Panc1 (cell line): ENCODE measurements around the gene GTSF1L. TPM values are rescaled to one million over a fixed set of nuclear protein-coding genes. Genes with fewer than 3 reads are reported as not detected.
"Not testable (repeated sequence)": the region's sequence is repeated elsewhere in the genome, so short reads cannot be mapped to it uniquely, and the experiment has no call there.

Experiments
- ATAC-seq: fragments of 200-7000 bp; cut with Tn5 transposase; 2 replicates; pipeline ENCODE4 v1.9.1; 2020; ENCODE audit warnings: mild to moderate bottlenecking, moderate library complexity
- BruUV-seq: library from RNA; stranded (reverse); fragments of 400-500 nt; replicated peaks from 2 replicates; lab custom pipeline; 2021; lab: Mats Ljungman, UMichigan
- CTCF ChIA-PET: fragments of 300-600 bp; sonication (Branson Sonifier 250); formaldehyde crosslinking; loops from one replicate; lab custom pipeline; 2022; ENCODE audit warnings: antibody characterized with exemption; lab: Charles Lee
- POLR2A ChIA-PET: fragments of 300-600 bp; sonication (Branson Sonifier 250); formaldehyde crosslinking; loops from one replicate; lab custom pipeline; 2022; ENCODE audit warnings: antibody characterized with exemption; lab: Charles Lee
- DNase-seq: peaks from one replicate; pipeline ENCODE4 v3.0.0-alpha.2; 2010; ENCODE audit warnings: low read depth, low spot score
- H3K27ac ChIP-seq: 2 replicates; pipeline ENCODE4 v1.5.1; 2011; ENCODE audit warnings: mild to moderate bottlenecking, low read length, inconsistent platforms
- H3K27me3 ChIP-seq: fragments of 200-500 bp; sonication (Bioruptor generic); 2 replicates; pipeline ENCODE4 v1.6.0; 2014; ENCODE audit warnings: low read length, inconsistent platforms; ENCODE audit not compliant: control insufficient read depth, insufficient read depth
- H3K36me3 ChIP-seq: fragments of 200-500 bp; sonication (Bioruptor generic); 2 replicates; pipeline ENCODE4 v1.5.1; 2014; ENCODE audit warnings: inconsistent platforms, mild to moderate bottlenecking, low read length, moderate library complexity; ENCODE audit not compliant: control insufficient read depth, insufficient read depth
- H3K4me1 ChIP-seq: 2 replicates; pipeline ENCODE4 v1.5.1; 2011; ENCODE audit warnings: inconsistent platforms, mild to moderate bottlenecking, low read length, moderate library complexity; ENCODE audit not compliant: control insufficient read depth, insufficient read depth
- H3K4me3 ChIP-seq, 2 experiments: 2 replicates each; pipeline ENCODE4 v1.5.1; 2011 to 2012; ENCODE audit warnings: low read depth in 2 of 2, low read length in 2 of 2, mild to moderate bottlenecking in 2 of 2, inconsistent platforms in 1 of 2, moderate library complexity in 1 of 2
- H3K9me3 ChIP-seq: fragments of 200-500 bp; sonication (Bioruptor generic); 2 replicates; pipeline ENCODE4 v1.5.1; 2014; ENCODE audit warnings: low read depth, mild to moderate bottlenecking, inconsistent platforms, low read length, moderate library complexity; ENCODE audit not compliant: control insufficient read depth, insufficient read depth
- CTCF ChIP-seq: fragments of 450-650 bp; IDR thresholded peaks from 2 replicates; pipeline ENCODE4 v1.5.1; 2017; ENCODE audit warnings: mild to moderate bottlenecking
- POLR2AphosphoS5 ChIP-seq: IDR thresholded peaks from 2 replicates; pipeline ENCODE4 v1.6.1; 2012; ENCODE audit warnings: mild to moderate bottlenecking, low read depth, low read length, moderate library complexity
- REST ChIP-seq, 2 experiments: IDR thresholded peaks; 2 replicates each; pipeline ENCODE4 v1.6.1; 2011 to 2012; ENCODE audit warnings: low read depth in 2 of 2, control low read depth in 1 of 2, low read length in 1 of 2, mild to moderate bottlenecking in 1 of 2, moderate library complexity in 1 of 2; ENCODE audit not compliant: insufficient read depth in 1 of 2
- SIN3A ChIP-seq: IDR thresholded peaks from 2 replicates; pipeline ENCODE4 v1.6.1; 2012; ENCODE audit warnings: low read depth, mild to moderate bottlenecking, low read length, moderate library complexity, borderline replicate concordance; ENCODE audit not compliant: insufficient read depth
- TCF7L2 ChIP-seq: IDR thresholded peaks from 2 replicates; pipeline ENCODE4 v1.6.1; 2011; ENCODE audit warnings: mild to moderate bottlenecking, low read depth, low read length, inconsistent platforms
- in situ Hi-C: cut with HindIII; loops from 2 replicates; pipeline ENCODE4 v1.10.0; 2016; ENCODE audit warnings: low sequenced_read_pairs, low pct_unique_long_range_greater_than_20kb
- intact Hi-C: fragments of 100-400 bp; cut with micrococcal nuclease; formaldehyde crosslinking; loops from one replicate; pipeline ENCODE4 v1.10.0; 2022; ENCODE audit not compliant: unreplicated experiment
- total RNA-seq: library from RNA; stranded (reverse); gene quantifications from one replicate; pipeline ENCODE4 v1.2.1, GENCODE V29; 2021; ENCODE audit not compliant: unreplicated experiment

The GTSF1L gene
- total RNA-seq, 1 experiment from 2014 or later: not detected

- Histone ChIP-seq H3K27ac (no peak overlapping the region), H3K4me1 (no peaks in the 10 kb centered on the region), H3K4me3 (no peak overlapping the region), H3K27me3 (no peaks in the 10 kb centered on the region), H3K36me3 (no peaks in the 10 kb centered on the region), H3K9me3 (no peaks in the 10 kb centered on the region)
- POLR2A ChIA-PET: no interaction called here
- no peak for DNase-seq
- intact Hi-C loops (no loop called here), in situ Hi-C loops (no loop called here)
- CTCF ChIA-PET: interaction anchor here (0.6 kb wide), 2 partner anchors 62 to 308 kb away, joined by 3 to 6 read pairs; no protein-coding TSS in a partner anchor
- ATAC-seq: no peak
- BruUV-seq: no TSS peak
- no peak for TF ChIP-seq SIN3A
- TF ChIP-seq TCF7L2: no peak
- no peak for TF ChIP-seq CTCF
- TF ChIP-seq POLR2AphosphoS5: no peak
- no peak for TF ChIP-seq REST (IDR thresholded peaks at IDR 0.05; ENCODE audit: insufficient read depth in 1 of 2, low read depth in 2 of 2, low read length in 1 of 2)
These were observed 34.9 kb upstream of the GTSF1L start for GRCh38 chr20:43761386-43762340.

- H3K9me3 ChIP-seq, H3K4me1 ChIP-seq, DNase-seq, CTCF ChIA-PET, H3K36me3 ChIP-seq, in situ Hi-C loops, ATAC-seq, H3K27ac ChIP-seq, BruUV-seq, POLR2A ChIA-PET, H3K4me3 ChIP-seq, H3K27me3 ChIP-seq: not testable (repeated sequence)
- intact Hi-C loops: loop anchor here (10.0 kb wide), 1 partner anchor 157 kb away; the partner anchor contains the start of gene TOX2
These were observed 31.1 kb upstream of the GTSF1L start for GRCh38 chr20:43757888-43758287.

GRCh38 chr20:43755851-43756250, 29.0 kb upstream of the GTSF1L start:
- Histone ChIP-seq H3K36me3 (no peaks in the 10 kb centered on the region), H3K9me3 (no peaks in the 10 kb centered on the region), H3K4me3 (no peak overlapping the region), H3K27me3 (no peaks in the 10 kb centered on the region), H3K27ac (no peak overlapping the region), H3K4me1 (no peaks in the 10 kb centered on the region)
- DNase-seq (no peak), ATAC-seq (no peak)
- POLR2A ChIA-PET: no interaction called here
- CTCF ChIA-PET: no interaction called here
- intact Hi-C loops: loop anchor here (10.0 kb wide), 1 partner anchor 159 kb away; the partner anchor contains the start of gene TOX2
- in situ Hi-C loops: no loop called here
- BruUV-seq: no TSS peak
- TF ChIP-seq TCF7L2 (no peak), REST (IDR thresholded peaks at IDR 0.05; ENCODE audit: insufficient read depth in 1 of 2, low read depth in 2 of 2, low read length in 1 of 2) (no peak), CTCF (no peak), SIN3A (no peak), POLR2AphosphoS5 (no peak)
